ENCODE data around the gene RRP36.

The RRP36 gene

GRCh38 chr6:43070028-43070632 is 48.7 kb downstream of the RRP36 start:
- no peak for DNase-seq

GRCh38 chr6:43074847-43075669 is 53.6 kb downstream of the RRP36 start:
- no peak for DNase-seq

- peak in 5 of 14 donors; percentile 7 to 50 (median 18) for DNase-seq
These were observed 54.4 kb downstream of the RRP36 start, which contains the start of gene PTK7 for GRCh38 chr6:43075670-43076463. PTK7 (plus strand) TSS chr6:43076314; CDS start chr6:43076489, 175 bp downstream.

DNA sequence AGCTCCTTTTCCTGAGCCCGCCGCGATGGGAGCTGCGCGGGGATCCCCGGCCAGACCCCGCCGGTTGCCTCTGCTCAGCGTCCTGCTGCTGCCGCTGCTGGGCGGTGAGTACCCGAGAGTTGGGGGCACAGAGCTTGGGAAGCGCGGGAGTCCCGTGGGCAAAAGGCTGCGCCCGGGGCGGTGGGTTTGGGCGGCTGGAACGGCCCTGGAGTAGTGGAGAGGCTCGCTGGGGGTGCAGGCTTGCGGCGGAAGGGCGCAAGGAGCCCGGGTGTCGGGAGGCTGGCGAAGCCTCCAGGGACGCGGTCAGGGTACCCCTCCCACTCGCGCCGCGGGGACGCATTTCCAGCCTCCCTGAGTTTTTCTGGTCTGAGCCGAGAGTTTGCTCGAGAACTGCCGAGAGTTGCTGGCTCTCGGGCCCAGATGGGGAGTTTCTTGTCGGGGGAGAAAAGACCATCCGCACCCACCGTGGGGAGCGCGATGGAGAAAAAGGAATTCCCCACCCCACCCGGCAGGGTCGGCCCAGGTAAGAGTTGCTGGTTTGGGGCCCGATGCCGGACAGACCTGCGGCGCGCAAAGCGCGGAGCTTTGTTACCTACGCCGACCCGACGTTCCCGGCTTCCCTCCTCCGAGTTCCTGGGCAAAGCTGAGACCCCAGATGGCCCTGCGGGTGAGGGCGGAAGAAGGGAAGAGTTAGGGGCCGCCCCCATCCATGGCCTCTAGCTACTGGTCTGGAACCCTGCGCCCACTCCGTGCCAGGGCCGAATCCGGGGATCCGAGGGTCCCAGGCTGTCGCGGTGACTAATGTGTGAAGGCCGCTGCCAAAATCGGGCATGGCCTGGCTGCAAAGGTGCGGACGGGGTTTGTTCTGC is 55.3 kb downstream of the RRP36 start:
- DNase-seq, result peak in 2 of 14 donors; percentile 10 to 50

DNA sequence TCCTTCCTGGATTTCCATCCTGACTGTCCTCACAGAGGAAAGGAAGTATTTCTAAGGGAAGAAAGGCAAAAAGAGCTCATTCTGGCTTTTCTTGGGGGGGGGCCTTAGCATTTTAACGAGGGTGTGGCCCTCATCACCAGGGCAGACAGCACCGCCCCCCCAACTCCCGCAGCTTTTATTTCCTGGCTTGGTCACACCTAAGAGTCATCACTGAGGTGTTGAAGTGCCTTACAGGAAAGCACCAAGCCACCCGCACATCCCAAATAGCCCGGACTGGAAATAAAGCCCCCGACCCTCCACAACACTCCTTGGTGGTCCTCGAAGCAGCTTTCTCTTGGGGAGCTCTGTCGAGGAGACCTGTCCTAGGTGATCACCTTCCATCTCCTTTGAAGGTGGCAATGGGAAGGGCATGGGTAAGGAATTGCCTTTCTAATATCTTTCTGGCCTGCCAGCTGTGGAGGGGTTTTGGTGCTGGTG is 55.9 kb downstream of the RRP36 start:
- DNase-seq, result peak in 1 of 14 donors; percentile 11

GRCh38 chr6:43077981-43078511 is 56.6 kb downstream of the RRP36 start:
- DNase-seq, result no peak

GRCh38 chr6:43078691-43079090 is 57.3 kb downstream of the RRP36 start:
- DNase-seq, result no peak

All from C1 segment of cervical spinal cord (tissue), 14 donors.